Measurements from ENCODE around the gene DHODH. TPM values are rescaled to one million over a fixed set of nuclear protein-coding genes. Genes with fewer than 3 reads are reported as not detected.
"Not testable (repeated sequence)": the region's sequence is repeated elsewhere in the genome, so short reads cannot be mapped to it uniquely, and the experiment has no call there.

The DHODH gene
- total RNA-seq, 4 donors from 2014 or later: 5.5 to 13.4 (median 7.4) TPM

- DNase-seq: no peak
- WGBS, 2 donors: 69% methylated on average over 12 of the region's 12 CpGs
- no peak overlapping the region for H3K27ac ChIP-seq
- intact Hi-C loops (cut with DNase I): no loop called here
- no peak overlapping the region for H3K4me3 ChIP-seq (replicated peaks in 1 of 3)
- no peaks in the 10 kb centered on the region for H3K27me3 ChIP-seq
- TF ChIP-seq CTCF (IDR thresholded peaks at IDR 0.05) (no peak), POLR2A (IDR thresholded peaks at IDR 0.05) (no peak)
- H3K4me1 ChIP-seq: no peaks in the 10 kb centered on the region
- H3K36me3 ChIP-seq: no peaks in the 10 kb centered on the region
- no peaks in the 10 kb centered on the region for H3K9me3 ChIP-seq
Observed at GRCh38 chr16:72072514-72073342, 64.2 kb downstream of the DHODH start.

- no peak overlapping the region for H3K27ac ChIP-seq
- H3K4me3 ChIP-seq (replicated peaks in 1 of 3): no peak overlapping the region
- no peaks in the 10 kb centered on the region for H3K36me3 ChIP-seq
- H3K9me3 ChIP-seq: no peaks in the 10 kb centered on the region
- no peak for TF ChIP-seq CTCF (IDR thresholded peaks at IDR 0.05)
- no peak for TF ChIP-seq POLR2A (IDR thresholded peaks at IDR 0.05)
- H3K4me1 ChIP-seq: no peaks in the 10 kb centered on the region
- no peaks in the 10 kb centered on the region for H3K27me3 ChIP-seq
- intact Hi-C loops (cut with DNase I): no loop called here
- DNase-seq: no peak
- WGBS, 2 donors: 88% methylated on average over 8 of the region's 8 CpGs
Observed at GRCh38 chr16:72073560-72074230, 65.2 kb downstream of the DHODH start.

DNA sequence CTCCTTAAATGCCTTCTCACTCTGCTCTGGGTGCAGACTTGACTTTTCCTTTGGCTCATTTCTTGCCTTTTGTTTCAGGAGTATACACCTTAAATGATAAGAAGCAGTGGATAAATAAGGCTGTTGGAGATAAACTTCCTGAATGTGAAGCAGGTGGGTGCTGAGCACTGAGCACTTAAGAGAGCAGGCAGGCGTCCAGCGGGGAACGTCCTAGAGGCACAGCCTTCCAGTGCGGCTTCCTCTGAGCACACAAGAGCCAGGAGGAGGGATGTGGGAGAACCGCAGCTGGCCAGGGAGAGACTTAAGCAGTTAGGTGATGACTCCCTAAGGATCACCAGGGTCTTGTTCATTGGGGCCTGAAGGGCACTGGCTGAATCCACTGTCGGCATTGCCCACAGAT lies 66.5 kb downstream of the DHODH start:
- H3K27me3 ChIP-seq; intact Hi-C loops (cut with DNase I); H3K27ac ChIP-seq; DNase-seq; H3K36me3 ChIP-seq; H3K4me1 ChIP-seq; H3K9me3 ChIP-seq; H3K4me3 ChIP-seq (replicated peaks in 1 of 3): not testable (repeated sequence)
- WGBS, 2 donors: 29 to 38% methylated on average over 1 of the region's 6 CpGs

Small RNAs within 50 kb of the gene (small RNA-seq; reads per million reads assigned to genes)
- gene RPL39P31: not detected

Other genes starting within 250 kb of the DHODH start
- gene AP1G1, start 199.9 kb upstream of the DHODH start, total RNA-seq: 100 to 1,000 TPM in 1 of 4 donors, 10 to 100 TPM in 3; 74.0 to 114 (median 96.9) TPM
- 10 to 100 TPM; 23.2 to 39.4 (median 27.1) TPM for gene ATXN1L, start 162.8 kb upstream of the DHODH start, total RNA-seq
- 10 to 100 TPM in 3 of 4 donors, 1 to 10 TPM in 1; 7.9 to 17.8 (median 11.6) TPM for gene ZNF821, start 124.6 kb upstream of the DHODH start, total RNA-seq
- gene IST1, start 113.2 kb upstream of the DHODH start, total RNA-seq: 100 to 1,000 TPM; 215 to 253 (median 223) TPM
- gene PKD1L3, start 8.3 kb upstream of the DHODH start, total RNA-seq: under 1 TPM; 0.17 to 0.59 (median 0.55) TPM
- gene HP, start 45.8 kb downstream of the DHODH start, total RNA-seq: 10 to 100 TPM in 1 of 4 donors, 1 to 10 TPM in 1, under 1 TPM in 1, not detected in 1; 0.93 to 19.9 (median 1.3) TPM
- not detected for gene HPR, start 54.5 kb downstream of the DHODH start, total RNA-seq
- gene TXNL4B, start 84.9 kb downstream of the DHODH start, total RNA-seq: 10 to 100 TPM; 10.7 to 15.0 (median 13.1) TPM
- 10 to 100 TPM; 31.7 to 52.7 (median 47.7) TPM for gene DHX38, start 85.1 kb downstream of the DHODH start, total RNA-seq
- gene PMFBP1, start 163.4 kb downstream of the DHODH start, total RNA-seq: under 1 TPM in 3 of 4 donors, not detected in 1; 0.54 to 0.88 (median 0.67) TPM

All from thyroid gland (tissue), 4 donors.